K562 (cell line): Measurements from ENCODE around the gene USP20. TPM values are rescaled to one million over a fixed set of nuclear protein-coding genes. Genes with fewer than 3 reads are reported as not detected.

Source experiments
- CEBPG ChIP-seq, 3 experiments: fragments of 200-800 bp in 1 of 3; sonication (Bioruptor generic) in 1 of 3; sonication (generic) in 1 of 3; formaldehyde crosslinking in 1 of 3; IDR thresholded peaks in 2 of 3; conservative IDR thresholded peaks in 1 of 3; 2 replicates each; pipeline versions ENCODE4 v1.6.1 to v1.8.0; 2016 to 2022; ENCODE audit warnings: missing compliant biosample characterization in 2 of 3, missing genetic modification characterization in 2 of 3, mild to moderate bottlenecking in 1 of 3, missing genetic modification reagents in 1 of 3
- DDX20 ChIP-seq: fragments of 450-650 bp; IDR thresholded peaks from 2 replicates; pipeline ENCODE4 v1.6.1; 2016; ENCODE audit warnings: missing genetic modification characterization, low read depth, mild to moderate bottlenecking, missing compliant biosample characterization, moderate library complexity
- EGR1 ChIP-seq: fragments of 450-650 bp; conservative IDR thresholded peaks from 2 replicates; pipeline ENCODE4 v1.6.1; 2017; ENCODE audit warnings: mild to moderate bottlenecking
- FOXM1 ChIP-seq, 2 experiments: fragments of 450-650 bp in 1 of 2; sonication (generic) in 1 of 2; formaldehyde crosslinking in 1 of 2; IDR thresholded peaks; 2 replicates each; pipeline versions ENCODE4 v1.6.1 to v1.9.0; 2017 to 2022; ENCODE audit warnings: low read depth in 2 of 2, mild to moderate bottlenecking in 2 of 2, missing genetic modification reagents in 1 of 2, moderate library complexity in 1 of 2
- GTF2E2 ChIP-seq: fragments of 200-800 bp; sonication (Bioruptor generic); IDR thresholded peaks from 2 replicates; pipeline ENCODE4 v1.6.1; 2016; ENCODE audit warnings: missing genetic modification characterization, missing compliant biosample characterization
- HDAC8 ChIP-seq: fragments of 450-650 bp; IDR thresholded peaks from 2 replicates; pipeline ENCODE4 v1.6.1; 2016; ENCODE audit warnings: mild to moderate bottlenecking, missing genetic modification characterization, moderate library complexity, missing compliant biosample characterization
- HNRNPLL ChIP-seq: fragments of 200-400 bp; formaldehyde crosslinking; IDR thresholded peaks from 2 replicates; pipeline ENCODE4 v1.6.1; 2017; ENCODE audit warnings: low read length, low read depth, mild to moderate bottlenecking; ENCODE audit not compliant: poor library complexity, severe bottlenecking
- IRF9 ChIP-seq: fragments of 450-650 bp; IDR thresholded peaks from 2 replicates; pipeline ENCODE4 v1.6.1; 2016; ENCODE audit warnings: missing biosample characterization, missing genetic modification characterization
- JUNB ChIP-seq: fragments of 450-650 bp; formaldehyde crosslinking; conservative IDR thresholded peaks from 2 replicates; pipeline ENCODE4 v1.4.0; 2020; ENCODE audit warnings: mild to moderate bottlenecking
- NFIC ChIP-seq: fragments of 450-650 bp; IDR thresholded peaks from 2 replicates; pipeline ENCODE4 v1.6.1; 2017; ENCODE audit warnings: mild to moderate bottlenecking, inconsistent platforms
- POU5F1 ChIP-seq: fragments of 150-350 bp; IDR thresholded peaks from 2 replicates; pipeline ENCODE4 v1.6.1; 2014; ENCODE audit warnings: borderline replicate concordance, low read length, low read depth, mild to moderate bottlenecking; ENCODE audit not compliant: partially characterized antibody
- PRMT5 ChIP-seq: sonication (generic); formaldehyde crosslinking; IDR thresholded peaks from 2 replicates; pipeline ENCODE4 v1.5.0; 2020; ENCODE audit warnings: missing genetic modification reagents
- RBFOX2 ChIP-seq: fragments of 200-400 bp; formaldehyde crosslinking; IDR thresholded peaks from 2 replicates; pipeline ENCODE4 v1.6.1; 2017; ENCODE audit warnings: low read depth, mild to moderate bottlenecking, low read length, moderate library complexity
- TBL1XR1 ChIP-seq, 2 experiments: IDR thresholded peaks; 2 replicates each; pipeline ENCODE4 v1.6.1; 2012; ENCODE audit warnings: improper control_type of control experiment in 2 of 2, low read length in 2 of 2, mild to moderate bottlenecking in 1 of 2
- THRA ChIP-seq: fragments of 450-650 bp; IDR thresholded peaks from 2 replicates; pipeline ENCODE4 v1.6.1; 2017; ENCODE audit warnings: mild to moderate bottlenecking, moderate library complexity
- ZBTB2 ChIP-seq: fragments of 450-650 bp; IDR thresholded peaks from 2 replicates; pipeline ENCODE4 v1.6.1; 2016; ENCODE audit warnings: antibody characterized with exemption
- ZEB2 ChIP-seq: fragments of 450-650 bp; IDR thresholded peaks from 2 replicates; pipeline ENCODE4 v1.6.1; 2016
- ZFP1 ChIP-seq: fragments of 450-650 bp; formaldehyde crosslinking; IDR thresholded peaks from 2 replicates; pipeline ENCODE4 v1.4.0; 2020; ENCODE audit warnings: mild to moderate bottlenecking, mixed read lengths
- ZFP36 ChIP-seq: fragments of 150-350 bp; IDR thresholded peaks from 2 replicates; pipeline ENCODE4 v1.6.1; 2018; ENCODE audit warnings: low read length, low read depth; ENCODE audit not compliant: partially characterized antibody
- ZNF280B ChIP-seq: fragments of 250-450 bp; sonication (Bioruptor Pico); IDR thresholded peaks from 2 replicates; pipeline ENCODE4 v1.5.1; 2021; ENCODE audit warnings: mild to moderate bottlenecking
- polyA plus RNA-seq, 8 experiments: library from polyadenylated mRNA; depleted of rRNA in 4 of 8; stranded (reverse) in 5 of 8; unstranded in 3 of 8; fragments of >200 nt; fragmentation: Nextera tagmentation in 2 of 8; fragmentation: Illumina TruSeq in 1 of 8; extraction: Ambion mirVana in 2 of 8; extraction: Trizol in 1 of 8; gene quantifications; 2 replicates each; pipeline versions ENCODE4 v1.2.1 to v1.2.3, GENCODE V29; 2011 to 2014; ENCODE audit warnings: inconsistent platforms in 1 of 8, missing spikeins in 1 of 8
- total RNA-seq, 7 experiments: library from RNA; depleted of rRNA in 6 of 7; stranded (reverse); fragments of >200 nt in 6 of 7; fragmentation: Illumina TruSeq in 2 of 7; extraction: Trizol in 2 of 7; gene quantifications; 2 replicates each; pipeline versions ENCODE4 v1.2.1 to v1.2.3, GENCODE V29; 2011 to 2021; ENCODE audit warnings: low replicate concordance in 1 of 7
- TF ChIP-seq, protein P1 (sequence below): IDR thresholded peaks from 2 replicates; pipeline ENCODE4 v1.6.1; 2011; ENCODE audit not compliant: insufficient read length; ENCODE audit errors: extremely low read depth

Gene USP20
- total and polyA plus RNA-seq, 9 of the 15 experiments (the other 6 are each of a cell fraction or from before 2014, with no cell fraction given) = 1.9 to 136 (median 49.1) TPM

DNA sequence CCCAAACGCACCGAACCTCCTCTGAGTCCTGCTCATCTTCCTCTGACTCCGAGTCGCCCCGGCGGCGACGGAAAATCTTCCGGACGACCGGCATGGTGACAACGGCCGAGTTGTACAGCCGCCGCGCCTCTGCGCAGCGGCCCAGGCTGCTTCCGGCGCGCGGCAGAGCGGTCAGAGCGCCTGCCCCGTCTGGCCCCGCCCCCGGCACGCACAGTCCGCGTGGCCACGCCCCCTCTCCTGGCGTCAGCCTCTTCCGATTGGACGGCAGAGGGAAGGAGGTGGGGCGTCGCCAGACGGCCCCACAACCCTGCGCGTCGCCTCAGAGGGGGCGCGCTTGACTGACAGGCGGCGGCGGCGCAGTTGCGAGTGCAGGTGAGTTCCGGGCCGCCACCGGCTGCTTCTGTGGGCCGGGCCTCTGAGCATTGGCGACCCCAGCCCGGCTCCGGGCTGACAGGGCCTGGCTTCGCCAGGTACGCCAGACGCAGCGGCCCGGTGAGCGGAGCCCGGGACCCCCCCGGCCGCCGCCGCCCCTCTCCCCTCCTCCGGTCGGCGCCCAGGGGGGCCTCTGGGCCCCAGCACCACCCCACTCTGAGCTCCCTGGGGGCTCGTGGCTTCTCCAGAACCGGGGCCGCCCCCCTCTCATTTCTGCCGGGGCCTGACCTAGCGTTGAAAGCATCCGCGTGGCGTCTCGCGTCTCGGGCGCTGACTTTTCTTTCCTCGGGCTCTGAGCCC, at the start of gene USP20, which contains the start of gene C9orf78 (continued):
- peak; percentile 39 for TF ChIP-seq HNRNPLL
- TF ChIP-seq ZBTB2 = no peak
- TF ChIP-seq ZFP36 = peak; percentile 6
- TF ChIP-seq RBFOX2 = peak; percentile 95
- TF ChIP-seq, protein P1, sequence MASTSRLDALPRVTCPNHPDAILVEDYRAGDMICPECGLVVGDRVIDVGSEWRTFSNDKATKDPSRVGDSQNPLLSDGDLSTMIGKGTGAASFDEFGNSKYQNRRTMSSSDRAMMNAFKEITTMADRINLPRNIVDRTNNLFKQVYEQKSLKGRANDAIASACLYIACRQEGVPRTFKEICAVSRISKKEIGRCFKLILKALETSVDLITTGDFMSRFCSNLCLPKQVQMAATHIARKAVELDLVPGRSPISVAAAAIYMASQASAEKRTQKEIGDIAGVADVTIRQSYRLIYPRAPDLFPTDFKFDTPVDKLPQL = no peak
- peak; percentile 49; the same call in 1 of the 2 replicates for TF ChIP-seq GTF2E2 (tag)
- TF ChIP-seq CEBPG (CRISPR knock-in tag; IDR thresholded peaks at IDR 0.05) = no peak
- no peak for TF ChIP-seq CEBPG (tag; conservative IDR thresholded peaks at IDR 0.05 in 1 of 2, IDR thresholded peaks at IDR 0.05 in 1 of 2)
- TF ChIP-seq EGR1 = no peak
- TF ChIP-seq ZFP1 (CRISPR knock-in tag) = peak; percentile 64; the same call in 1 of the 2 replicates
- no peak for TF ChIP-seq THRA
- TF ChIP-seq JUNB = no peak
- no peak for TF ChIP-seq IRF9 (tag)
- TF ChIP-seq PRMT5 (CRISPR knock-in tag) = no peak
- TF ChIP-seq HDAC8 (tag) = no peak
- TF ChIP-seq NFIC = no peak
- 0 out of 2 replicates have a peak, but pooled peaks have one; percentile 14 for TF ChIP-seq ZEB2
- peak; percentile 57 for TF ChIP-seq POU5F1
- TF ChIP-seq FOXM1 (IDR thresholded peaks at IDR 0.05; ENCODE audit: low read depth) = no peak
- peak; percentile 55; the same call in 1 of the 2 replicates for TF ChIP-seq FOXM1 (CRISPR knock-in tag; IDR thresholded peaks at IDR 0.05; ENCODE audit: low read depth)
- TF ChIP-seq ZNF280B (CRISPR knock-in tag) = 0 out of 2 replicates have a peak, but pooled peaks have one; percentile 16
- TF ChIP-seq TBL1XR1 (IDR thresholded peaks at IDR 0.05; ENCODE audit: low read length in 2 of 2) = peak in 1 of 2 experiments; percentile 76; a peak in 1 of 4 replicates
- no peak for TF ChIP-seq DDX20
